HG03039 (cell line): ENCODE data around the gene HLA-C.
"Not testable (repeated sequence)": the region's sequence is repeated elsewhere in the genome, so short reads cannot be mapped to it uniquely, and the experiment has no call there.

ENCODE experiments used
- ATAC-seq: cut with Tn5 transposase; IDR thresholded peaks from one replicate; pipeline ENCODE4 v1.9.1; 2021; ENCODE audit warnings: mild to moderate bottlenecking, moderate library complexity; ENCODE audit not compliant: unreplicated experiment

The HLA-C gene

GRCh38 chr6:31270788-31271640 lies 878 bp downstream of the HLA-C start:
- no peak for ATAC-seq

- no peak for ATAC-seq
Observed at GRCh38 chr6:31268836-31269235, 3.1 kb downstream of the HLA-C start.

GRCh38 chr6:31268369-31268765 lies 3.5 kb downstream of the HLA-C start:
- ATAC-seq = no peak

- no peak for ATAC-seq
Observed at GRCh38 chr6:31267651-31268368, 4.1 kb downstream of the HLA-C start.

GRCh38 chr6:31266567-31267360 lies 5.1 kb downstream of the HLA-C start:
- ATAC-seq = no peak

GRCh38 chr6:31265926-31266325 lies 6.0 kb downstream of the HLA-C start:
- ATAC-seq = no peak

GRCh38 chr6:31263346-31263933 lies 8.5 kb downstream of the HLA-C start:
- ATAC-seq = not testable (repeated sequence)

- not testable (repeated sequence) for ATAC-seq
Observed at GRCh38 chr6:31259995-31260394, 11.9 kb downstream of the HLA-C start.

GRCh38 chr6:31252625-31253024 lies 19.3 kb downstream of the HLA-C start:
- no peak for ATAC-seq

- no peak for ATAC-seq
Observed at GRCh38 chr6:31251261-31251660, 20.6 kb downstream of the HLA-C start.

GRCh38 chr6:31249184-31249583 lies 22.7 kb downstream of the HLA-C start:
- ATAC-seq = no peak

GRCh38 chr6:31247813-31248212 lies 24.1 kb downstream of the HLA-C start:
- ATAC-seq = no peak

GRCh38 chr6:31246051-31246521 lies 25.8 kb downstream of the HLA-C start:
- ATAC-seq = no peak

GRCh38 chr6:31243508-31243907 lies 28.4 kb downstream of the HLA-C start:
- ATAC-seq = no peak

- ATAC-seq = no peak
Observed at GRCh38 chr6:31239854-31240253, 32.0 kb downstream of the HLA-C start.

GRCh38 chr6:31234101-31234500 lies 37.8 kb downstream of the HLA-C start:
- not testable (repeated sequence) for ATAC-seq

- no peak for ATAC-seq
Observed at GRCh38 chr6:31228476-31228875, 43.4 kb downstream of the HLA-C start.

GRCh38 chr6:31227143-31227542 lies 44.7 kb downstream of the HLA-C start:
- ATAC-seq = no peak

GRCh38 chr6:31225735-31226134 lies 46.2 kb downstream of the HLA-C start:
- ATAC-seq = no peak

- no peak for ATAC-seq
Observed at GRCh38 chr6:31222496-31222895, 49.4 kb downstream of the HLA-C start.
